Fibroblast of lung (primary cell): ENCODE data around the gene NEDD4.

ENCODE experiments used
- CTCF ChIP-seq, 2 donors: IDR thresholded peaks in 1 of 2; conservative IDR thresholded peaks in 1 of 2; 1 replicate in 1 of 2; 2 replicates in 1 of 2; pipeline ENCODE4 v1.5.1; 2011 to 2012; ENCODE audit warnings: low read length in 2 of 2, control low read depth in 1 of 2, inconsistent platforms in 1 of 2, low read depth in 1 of 2, mild to moderate bottlenecking in 1 of 2
- EZH2 ChIP-seq: IDR thresholded peaks from 2 replicates; pipeline ENCODE4 v1.5.1; 2012; ENCODE audit warnings: low read length, control low read depth, mild to moderate bottlenecking; ENCODE audit errors: missing control alignments

- TF ChIP-seq EZH2 (no peak), CTCF (conservative IDR thresholded peaks at IDR 0.05 in 1 of 2, IDR thresholded peaks at IDR 0.05 in 1 of 2; ENCODE audit: low read depth in 1 of 2, low read length in 2 of 2) (no peak)
Observed at GRCh38 chr15:56016281-56016680, 22.9 kb upstream of the NEDD4 start.
